HG02973 (cell line): ENCODE measurements around the gene TWF2.

ENCODE experiments used
- ATAC-seq: cut with Tn5 transposase; IDR thresholded peaks from one replicate; pipeline ENCODE4 v1.9.1; 2021; ENCODE audit warnings: moderate library complexity; ENCODE audit not compliant: unreplicated experiment

The TWF2 gene

GRCh38 chr3:52259035-52259434 lies 20.1 kb upstream of the TWF2 start:
- ATAC-seq = no peak

GRCh38 chr3:52257911-52258310 lies 19.0 kb upstream of the TWF2 start:
- no peak for ATAC-seq

GRCh38 chr3:52256622-52257021 lies 17.7 kb upstream of the TWF2 start:
- no peak for ATAC-seq

GRCh38 chr3:52256159-52256558 lies 17.2 kb upstream of the TWF2 start:
- ATAC-seq = no peak

- no peak for ATAC-seq
These were observed 15.7 kb upstream of the TWF2 start for GRCh38 chr3:52254608-52255007.

GRCh38 chr3:52253314-52254304 lies 14.7 kb upstream of the TWF2 start:
- peak; percentile 69 for ATAC-seq

- ATAC-seq = no peak
These were observed 11.2 kb upstream of the TWF2 start for GRCh38 chr3:52250122-52250521.

- ATAC-seq = no peak
These were observed 10.7 kb upstream of the TWF2 start for GRCh38 chr3:52249683-52250082.

GRCh38 chr3:52248816-52249547 lies 10.0 kb upstream of the TWF2 start:
- ATAC-seq = no peak

GRCh38 chr3:52248165-52248541 lies 9.2 kb upstream of the TWF2 start:
- ATAC-seq = no peak

GRCh38 chr3:52247409-52248164 lies 8.6 kb upstream of the TWF2 start:
- no peak for ATAC-seq

GRCh38 chr3:52246728-52247408 lies 7.9 kb upstream of the TWF2 start:
- ATAC-seq = no peak

- ATAC-seq = no peak
These were observed 7.3 kb upstream of the TWF2 start for GRCh38 chr3:52246264-52246620.

GRCh38 chr3:52245322-52246263 lies 6.6 kb upstream of the TWF2 start, which contains the start of gene PPM1M:
PPM1M (plus strand) TSS chr3:52245759; CDS start chr3:52245825, 66 bp downstream.
- ATAC-seq = no peak

- no peak for ATAC-seq
These were observed 5.1 kb upstream of the TWF2 start for GRCh38 chr3:52243791-52244628.

- no peak for ATAC-seq
These were observed 3.1 kb upstream of the TWF2 start for GRCh38 chr3:52242039-52242438.

GRCh38 chr3:52240886-52241370 lies 2.0 kb upstream of the TWF2 start:
- ATAC-seq = no peak

- no peak for ATAC-seq
These were observed 1.3 kb upstream of the TWF2 start for GRCh38 chr3:52240059-52240885.
